Transverse colon (tissue), 4 donors: ENCODE data around the gene PLXND1.

Experiments
- POLR2AphosphoS5 ChIP-seq, 3 donors: sonication (generic); formaldehyde crosslinking; IDR thresholded peaks; one replicate each; pipeline ENCODE4 v1.6.1; 2016; ENCODE audit warnings: antibody characterized with exemption in 3 of 3
- TF ChIP-seq, protein P1 (sequence below), 5 experiments: fragments of 200-600 bp in 3 of 5; fragments of 450-650 bp in 2 of 5; sonication (generic) in 3 of 5; IDR thresholded peaks; 1 replicate in 2 of 5; 2 replicates in 3 of 5; pipeline ENCODE4 v1.5.1; 2016 to 2017; ENCODE audit warnings: antibody characterized with exemption in 5 of 5, inconsistent platforms in 3 of 5, mild to moderate bottlenecking in 2 of 5, moderate library complexity in 1 of 5

DNA sequence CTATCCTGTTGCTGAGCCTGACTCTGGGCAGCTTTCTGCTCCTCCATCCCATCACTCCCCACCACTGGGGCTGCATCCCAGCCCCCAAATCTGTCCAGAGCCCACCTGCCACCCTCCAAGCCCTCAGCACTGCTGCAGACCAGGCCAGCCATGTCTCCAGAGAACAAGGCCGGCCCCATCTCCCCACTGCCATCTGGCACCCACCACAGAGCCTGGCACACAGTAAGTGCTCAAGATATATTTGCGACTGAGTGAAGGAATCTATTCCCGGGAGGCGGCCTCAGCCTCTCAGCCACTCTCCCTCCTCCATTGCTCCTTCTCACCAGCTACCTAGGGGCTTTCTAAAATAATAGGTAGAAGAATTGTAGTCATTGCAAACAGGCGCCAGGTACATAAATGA is 4.8 kb downstream of the PLXND1 start:
- TF ChIP-seq POLR2AphosphoS5 (IDR thresholded peaks at IDR 0.05) = no peak
- TF ChIP-seq, protein P1, sequence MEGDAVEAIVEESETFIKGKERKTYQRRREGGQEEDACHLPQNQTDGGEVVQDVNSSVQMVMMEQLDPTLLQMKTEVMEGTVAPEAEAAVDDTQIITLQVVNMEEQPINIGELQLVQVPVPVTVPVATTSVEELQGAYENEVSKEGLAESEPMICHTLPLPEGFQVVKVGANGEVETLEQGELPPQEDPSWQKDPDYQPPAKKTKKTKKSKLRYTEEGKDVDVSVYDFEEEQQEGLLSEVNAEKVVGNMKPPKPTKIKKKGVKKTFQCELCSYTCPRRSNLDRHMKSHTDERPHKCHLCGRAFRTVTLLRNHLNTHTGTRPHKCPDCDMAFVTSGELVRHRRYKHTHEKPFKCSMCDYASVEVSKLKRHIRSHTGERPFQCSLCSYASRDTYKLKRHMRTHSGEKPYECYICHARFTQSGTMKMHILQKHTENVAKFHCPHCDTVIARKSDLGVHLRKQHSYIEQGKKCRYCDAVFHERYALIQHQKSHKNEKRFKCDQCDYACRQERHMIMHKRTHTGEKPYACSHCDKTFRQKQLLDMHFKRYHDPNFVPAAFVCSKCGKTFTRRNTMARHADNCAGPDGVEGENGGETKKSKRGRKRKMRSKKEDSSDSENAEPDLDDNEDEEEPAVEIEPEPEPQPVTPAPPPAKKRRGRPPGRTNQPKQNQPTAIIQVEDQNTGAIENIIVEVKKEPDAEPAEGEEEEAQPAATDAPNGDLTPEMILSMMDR (IDR thresholded peaks at IDR 0.05) = no peak
